K562 (cell line): ENCODE data around the gene DCAF10. TPM values are rescaled to one million over a fixed set of nuclear protein-coding genes. Genes with fewer than 3 reads are reported as not detected.

Source experiments
- BRF1 ChIP-seq: IDR thresholded peaks from 3 replicates; pipeline ENCODE4 v1.6.1; 2011; ENCODE audit warnings: borderline replicate concordance, mild to moderate bottlenecking; ENCODE audit not compliant: insufficient read length; ENCODE audit errors: extremely low read depth
- CSDE1 ChIP-seq, 2 experiments: fragments of 450-650 bp; IDR thresholded peaks; 2 replicates each; pipeline ENCODE4 v1.6.1; 2016; ENCODE audit warnings: mild to moderate bottlenecking in 1 of 2
- DACH1 ChIP-seq: fragments of 450-650 bp; IDR thresholded peaks from 2 replicates; pipeline ENCODE4 v1.6.1; 2018; ENCODE audit not compliant: partially characterized antibody
- DPF2 ChIP-seq: fragments of 450-650 bp; IDR thresholded peaks from 2 replicates; pipeline ENCODE4 v1.6.1; 2016
- ELF4 ChIP-seq: fragments of 450-650 bp; formaldehyde crosslinking; IDR thresholded peaks from 2 replicates; pipeline ENCODE4 v1.4.0; 2022; ENCODE audit warnings: missing genetic modification characterization
- ETV5 ChIP-seq: sonication (generic); formaldehyde crosslinking; IDR thresholded peaks from 2 replicates; pipeline ENCODE4 v1.4.0; 2020; ENCODE audit warnings: low read depth, mild to moderate bottlenecking, missing genetic modification reagents
- FOS ChIP-seq: IDR thresholded peaks from 3 replicates; pipeline ENCODE4 v1.6.1; 2011; ENCODE audit not compliant: insufficient read length; ENCODE audit errors: extremely low read depth
- FUS ChIP-seq: fragments of 200-400 bp; formaldehyde crosslinking; optimal IDR thresholded peaks from 2 replicates; pipeline ENCODE3; 2017; ENCODE audit warnings: low read depth, low read length
- GABPB2 ChIP-seq: fragments of 250-450 bp; sonication (Bioruptor Pico); conservative IDR thresholded peaks from 2 replicates; pipeline ENCODE4 v1.5.1; 2021; ENCODE audit warnings: mild to moderate bottlenecking
- GATAD2A ChIP-seq: fragments of 450-650 bp; IDR thresholded peaks from 2 replicates; pipeline ENCODE4 v1.6.1; 2017
- LEF1 ChIP-seq: fragments of 450-650 bp; IDR thresholded peaks from 2 replicates; pipeline ENCODE4 v1.6.1; 2016; ENCODE audit warnings: mild to moderate bottlenecking
- MAFK ChIP-seq: IDR thresholded peaks from 2 replicates; pipeline ENCODE4 v1.6.1; 2011; ENCODE audit warnings: low read length, improper control_type of control experiment
- MECOM ChIP-seq: fragments of 250-450 bp; sonication (Bioruptor Pico); IDR thresholded peaks from 2 replicates; pipeline ENCODE4 v1.8.0; 2022; ENCODE audit warnings: inconsistent platforms
- POLR3G ChIP-seq: IDR thresholded peaks from 2 replicates; pipeline ENCODE4 v1.6.1; 2011; ENCODE audit not compliant: insufficient read length, insufficient replicate concordance; ENCODE audit errors: extremely low read depth
- POU5F1 ChIP-seq: fragments of 150-350 bp; IDR thresholded peaks from 2 replicates; pipeline ENCODE4 v1.6.1; 2014; ENCODE audit warnings: borderline replicate concordance, low read length, low read depth, mild to moderate bottlenecking; ENCODE audit not compliant: partially characterized antibody
- PTRF ChIP-seq: fragments of 450-650 bp; IDR thresholded peaks from 2 replicates; pipeline ENCODE4 v1.6.1; 2016; ENCODE audit warnings: mild to moderate bottlenecking, missing genetic modification characterization, missing compliant biosample characterization
- PURB ChIP-seq: sonication (generic); formaldehyde crosslinking; IDR thresholded peaks from 2 replicates; pipeline ENCODE4 v1.9.0; 2021; ENCODE audit warnings: low read depth, mild to moderate bottlenecking, missing genetic modification reagents
- SMAD3 ChIP-seq: fragments of 450-650 bp; formaldehyde crosslinking; conservative IDR thresholded peaks from 2 replicates; pipeline ENCODE4 v1.4.0; 2020; ENCODE audit warnings: mild to moderate bottlenecking
- SMARCA5 ChIP-seq: fragments of 450-650 bp; IDR thresholded peaks from 2 replicates; pipeline ENCODE4 v1.6.1; 2016
- SMARCE1 ChIP-seq: fragments of 450-650 bp; IDR thresholded peaks from 2 replicates; pipeline ENCODE4 v1.7.1; 2016; ENCODE audit warnings: mild to moderate bottlenecking
- SOX6 ChIP-seq: fragments of 450-650 bp; IDR thresholded peaks from 2 replicates; pipeline ENCODE4 v1.6.1; 2014; ENCODE audit warnings: mild to moderate bottlenecking
- TARDBP ChIP-seq: fragments of 450-650 bp; IDR thresholded peaks from 2 replicates; pipeline ENCODE4 v1.6.1; 2016
- TEAD1 ChIP-seq, 2 experiments: fragments of 450-650 bp in 1 of 2; sonication (generic) in 1 of 2; formaldehyde crosslinking; IDR thresholded peaks; 2 replicates each; pipeline versions ENCODE4 v1.4.0 to v1.8.0; 2020 to 2022; ENCODE audit warnings: mild to moderate bottlenecking in 2 of 2, missing genetic modification reagents in 1 of 2
- ZNF133 ChIP-seq: fragments of 250-450 bp; sonication (Bioruptor Pico); IDR thresholded peaks from 2 replicates; pipeline ENCODE4 v1.4.0; 2020; ENCODE audit warnings: mild to moderate bottlenecking
- ZNF407 ChIP-seq: fragments of 450-650 bp; IDR thresholded peaks from 2 replicates; pipeline ENCODE4 v1.6.1; 2016; ENCODE audit warnings: low read depth
- ZNF586 ChIP-seq: fragments of 450-650 bp; formaldehyde crosslinking; conservative IDR thresholded peaks from 2 replicates; pipeline ENCODE4 v1.4.0; 2020; ENCODE audit warnings: mild to moderate bottlenecking, moderate library complexity
- polyA plus RNA-seq, 8 experiments: library from polyadenylated mRNA; depleted of rRNA in 4 of 8; stranded (reverse) in 5 of 8; unstranded in 3 of 8; fragments of >200 nt; fragmentation: Nextera tagmentation in 2 of 8; fragmentation: Illumina TruSeq in 1 of 8; extraction: Ambion mirVana in 2 of 8; extraction: Trizol in 1 of 8; gene quantifications; 2 replicates each; pipeline versions ENCODE4 v1.2.1 to v1.2.3, GENCODE V29; 2011 to 2014; ENCODE audit warnings: inconsistent platforms in 1 of 8, missing spikeins in 1 of 8
- total RNA-seq, 7 experiments: library from RNA; depleted of rRNA in 6 of 7; stranded (reverse); fragments of >200 nt in 6 of 7; fragmentation: Illumina TruSeq in 2 of 7; extraction: Trizol in 2 of 7; gene quantifications; 2 replicates each; pipeline versions ENCODE4 v1.2.1 to v1.2.3, GENCODE V29; 2011 to 2021; ENCODE audit warnings: low replicate concordance in 1 of 7

The DCAF10 gene
- total and polyA plus RNA-seq, 9 of the 15 experiments (the other 6 are each of a cell fraction or from before 2014, with no cell fraction given), result 6.8 to 40.1 (median 16.9) TPM

DNA sequence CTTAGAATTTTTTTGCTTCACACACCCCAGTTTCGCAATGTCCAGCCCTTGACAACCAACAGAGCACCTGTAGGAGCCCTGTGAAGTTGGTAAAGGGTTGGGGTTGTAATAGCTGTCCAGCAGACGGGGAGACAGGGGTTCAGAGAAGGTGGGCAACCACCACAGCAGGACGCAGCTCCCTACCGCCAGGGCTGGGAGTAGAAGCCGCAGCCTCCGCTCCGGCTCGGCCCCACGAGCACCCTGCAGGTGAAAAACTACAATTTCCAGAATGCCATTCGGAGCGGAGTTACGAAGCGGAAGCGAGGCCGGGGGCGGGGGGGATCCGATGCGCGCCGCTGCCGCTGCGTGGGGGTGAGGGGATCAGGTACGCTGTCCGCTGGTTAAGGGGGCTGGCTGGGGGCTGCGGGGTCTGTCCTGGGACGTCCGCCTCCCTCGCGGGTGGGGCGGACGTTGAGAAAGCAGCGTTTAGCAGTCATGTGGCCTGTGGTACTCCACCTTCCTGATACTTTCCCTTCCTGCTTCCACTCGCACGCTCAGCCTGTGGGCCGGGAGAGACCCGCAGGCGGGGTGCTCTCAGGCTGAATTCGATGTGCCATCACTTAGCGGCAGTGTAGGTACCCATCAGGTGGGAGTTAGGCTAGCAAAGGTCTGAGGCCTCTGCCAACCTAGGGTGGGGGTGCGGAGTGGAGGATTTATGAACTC lies 47.0 kb upstream of the DCAF10 start, which contains the start of gene TRMT10B (continued):
- no peak for TF ChIP-seq GABPB2 (CRISPR knock-in tag)
- no peak for TF ChIP-seq LEF1
- TF ChIP-seq DACH1, result no peak
- TF ChIP-seq SMARCE1, result no peak
- no peak for TF ChIP-seq MAFK
- no peak for TF ChIP-seq FUS
- TF ChIP-seq PTRF (tag), result no peak
- no peak for TF ChIP-seq CSDE1 (IDR thresholded peaks at IDR 0.05)
- no peak for TF ChIP-seq MECOM (CRISPR knock-in tag)
- TF ChIP-seq ZNF133 (CRISPR knock-in tag), result no peak
- no peak for TF ChIP-seq SOX6
- no peak for TF ChIP-seq POLR3G
- no peak for TF ChIP-seq ZNF407
- no peak; the same call in 1 of the 2 replicates for TF ChIP-seq ZNF586 (CRISPR knock-in tag)
- no peak for TF ChIP-seq POU5F1
- no peak for TF ChIP-seq TARDBP
- no peak for TF ChIP-seq SMARCA5
- no peak for TF ChIP-seq BRF1
- no peak for TF ChIP-seq DPF2
- no peak for TF ChIP-seq PURB (CRISPR knock-in tag)
- TF ChIP-seq TEAD1 (CRISPR knock-in tag; IDR thresholded peaks at IDR 0.05), result no peak
- TF ChIP-seq FOS, result no peak
- TF ChIP-seq SMAD3 (CRISPR knock-in tag), result no peak
- no peak for TF ChIP-seq GATAD2A
- peak; percentile 66; the same call in 1 of the 2 replicates for TF ChIP-seq ETV5
- TF ChIP-seq ELF4, result no peak
